GM21737 (cell line): ENCODE results near the gene OAT.
A peak's percentile ranks its signal among the peaks of the same experiment; 100 is the strongest.

Experiments used
- ATAC-seq: cut with Tn5 transposase; IDR thresholded peaks from one replicate; pipeline ENCODE4 v1.9.1; 2021; ENCODE audit warnings: mild to moderate bottlenecking, moderate library complexity; ENCODE audit not compliant: unreplicated experiment

OAT gene

GRCh38 chr10:124407456-124407855, 11.3 kb downstream of the OAT start:
- no peak for ATAC-seq

- ATAC-seq: peak; percentile 89
Observed at GRCh38 chr10:124403548-124403947, 15.2 kb downstream of the OAT start.

- ATAC-seq: no peak
Observed at GRCh38 chr10:124402273-124402672, 16.4 kb downstream of the OAT start.

GRCh38 chr10:124401633-124402032, 17.1 kb downstream of the OAT start:
- ATAC-seq: no peak

- ATAC-seq: no peak
Observed at GRCh38 chr10:124394583-124394982, 24.1 kb downstream of the OAT start.

- no peak for ATAC-seq
Observed at GRCh38 chr10:124392626-124393342, 25.9 kb downstream of the OAT start.

GRCh38 chr10:124390471-124391187, 28.1 kb downstream of the OAT start:
- no peak for ATAC-seq

GRCh38 chr10:124389613-124390361, 28.9 kb downstream of the OAT start:
- no peak for ATAC-seq

GRCh38 chr10:124388823-124389612, 29.7 kb downstream of the OAT start:
- peak; percentile 88 for ATAC-seq

- ATAC-seq: no peak
Observed at GRCh38 chr10:124388476-124388822, 30.3 kb downstream of the OAT start.

- ATAC-seq: no peak
Observed at GRCh38 chr10:124387078-124387874, 31.4 kb downstream of the OAT start.

- no peak for ATAC-seq
Observed at GRCh38 chr10:124386186-124387077, 32.3 kb downstream of the OAT start.

GRCh38 chr10:124385627-124386185, 33.0 kb downstream of the OAT start:
- no peak for ATAC-seq

- ATAC-seq: no peak
Observed at GRCh38 chr10:124384591-124385190, 34.0 kb downstream of the OAT start.

GRCh38 chr10:124384172-124384571, 34.6 kb downstream of the OAT start:
- ATAC-seq: no peak

GRCh38 chr10:124383496-124383895, 35.2 kb downstream of the OAT start:
- ATAC-seq: no peak

- no peak for ATAC-seq
Observed at GRCh38 chr10:124381011-124381611, 37.6 kb downstream of the OAT start.
